Measurements from ENCODE around the gene SHD.
"Not testable (repeated sequence)": the region's sequence is repeated elsewhere in the genome, so short reads cannot be mapped to it uniquely, and the experiment has no call there.

SHD gene

GRCh38 chr19:4267101-4267900, 11.8 kb upstream of the SHD start:
- DNase-seq (ENCODE audit: low spot score), result peak; percentile 26

GRCh38 chr19:4267901-4268815, 10.9 kb upstream of the SHD start:
- DNase-seq (ENCODE audit: low spot score), result no peak

GRCh38 chr19:4268816-4269430, 10.1 kb upstream of the SHD start:
- DNase-seq (ENCODE audit: low spot score), result no peak

GRCh38 chr19:4272894-4273293, 6.2 kb upstream of the SHD start:
- DNase-seq (ENCODE audit: low spot score), result no peak

GRCh38 chr19:4274321-4274686, 4.8 kb upstream of the SHD start:
- DNase-seq (ENCODE audit: low spot score), result not testable (repeated sequence)

GRCh38 chr19:4277191-4277696, 1.8 kb upstream of the SHD start:
- no peak for DNase-seq (ENCODE audit: low spot score)

- no peak for DNase-seq (ENCODE audit: low spot score)
Observed at GRCh38 chr19:4278010-4278409, 1.1 kb upstream of the SHD start.

GRCh38 chr19:4279267-4279529, 132 bp downstream of the SHD start:
- DNase-seq (ENCODE audit: low spot score), result no peak

GRCh38 chr19:4279530-4280422, 710 bp downstream of the SHD start:
- DNase-seq (ENCODE audit: low spot score), result no peak

GRCh38 chr19:4284176-4284958, 5.3 kb downstream of the SHD start:
- DNase-seq (ENCODE audit: low spot score), result no peak

- no peak for DNase-seq (ENCODE audit: low spot score)
Observed at GRCh38 chr19:4284974-4285373, 5.9 kb downstream of the SHD start.

GRCh38 chr19:4286141-4286540, 7.1 kb downstream of the SHD start:
- not testable (repeated sequence) for DNase-seq (ENCODE audit: low spot score)

- DNase-seq (ENCODE audit: low spot score), result no peak
Observed at GRCh38 chr19:4288091-4288777, 9.2 kb downstream of the SHD start.

- DNase-seq (ENCODE audit: low spot score), result no peak
Observed at GRCh38 chr19:4291184-4291732, 12.2 kb downstream of the SHD start.

- no peak for DNase-seq (ENCODE audit: low spot score)
Observed at GRCh38 chr19:4292515-4292914, 13.4 kb downstream of the SHD start.

GRCh38 chr19:4294389-4294788, 15.3 kb downstream of the SHD start:
- DNase-seq (ENCODE audit: low spot score), result no peak

- no peak for DNase-seq (ENCODE audit: low spot score)
Observed at GRCh38 chr19:4295972-4296771, 17.1 kb downstream of the SHD start.

GRCh38 chr19:4297901-4298809, 19.1 kb downstream of the SHD start:
- DNase-seq (ENCODE audit: low spot score), result no peak

All from kidney capillary endothelial cell (primary cell).